ENCODE measurements around the gene PPP1R3E. TPM values are rescaled to one million over a fixed set of nuclear protein-coding genes. Genes with fewer than 3 reads are reported as not detected.

PPP1R3E gene
- total RNA-seq, 1 donor from 2014 or later: 2.6 TPM

GRCh38 chr14:23248601-23249000 lies 54.1 kb downstream of the PPP1R3E start:
- no peak for DNase-seq

Other genes starting within 250 kb of the PPP1R3E start
- 7.5 and 16.3 TPM in 2 replicates for gene CDH24, start 245.3 kb downstream of the PPP1R3E start, total RNA-seq
- 65.2 and 76.2 TPM in 2 replicates for gene ACIN1, start 207.7 kb downstream of the PPP1R3E start, total RNA-seq
- 43.0 and 52.2 TPM in 2 replicates for gene C14orf119, start 207.4 kb downstream of the PPP1R3E start, total RNA-seq
- not detected in 2 replicates for gene CIROP, start 197.9 kb downstream of the PPP1R3E start, total RNA-seq
- not detected in 2 replicates for gene CEBPE, start 183.6 kb downstream of the PPP1R3E start, total RNA-seq
- gene SLC7A8, start 119.2 kb downstream of the PPP1R3E start, total RNA-seq: 0.09 TPM in 1 of 2 replicates, not detected in the other
- gene RNF212B, start 64.9 kb downstream of the PPP1R3E start, total RNA-seq: not detected in 2 replicates
- gene HOMEZ, start 16.7 kb downstream of the PPP1R3E start, total RNA-seq: 6.5 and 7.2 TPM in 2 replicates
- gene BCL2L2, start 4.0 kb upstream of the PPP1R3E start, total RNA-seq: 10.4 and 13.5 TPM in 2 replicates
- 71.5 and 93.9 TPM in 2 replicates for gene PABPN1, start 18.6 kb upstream of the PPP1R3E start, total RNA-seq
- 0.84 and 3.7 TPM in 2 replicates for gene SLC22A17, start 50.0 kb upstream of the PPP1R3E start, total RNA-seq
- 0.17 TPM in 1 of 2 replicates, not detected in the other for gene EFS, start 62.3 kb upstream of the PPP1R3E start, total RNA-seq
- not detected in 2 replicates for gene IL25, start 70.0 kb upstream of the PPP1R3E start, total RNA-seq
- gene CMTM5, start 74.2 kb upstream of the PPP1R3E start, total RNA-seq: not detected in 2 replicates
- not detected in 2 replicates for gene MYH6, start 105.4 kb upstream of the PPP1R3E start, total RNA-seq
- not detected in 2 replicates for gene MYH7, start 132.8 kb upstream of the PPP1R3E start, total RNA-seq
- gene NGDN, start 166.8 kb upstream of the PPP1R3E start, total RNA-seq: 42.5 and 61.8 TPM in 2 replicates
- gene ZFHX2, start 248.9 kb upstream of the PPP1R3E start, total RNA-seq: 0.17 and 0.23 TPM in 2 replicates

Data from dermis blood vessel endothelial cell (primary cell).